Nephron progenitor cell (in vitro differentiated cells): ENCODE data around the gene HES2.
A peak's percentile ranks its signal among the peaks of the same experiment; 100 is the strongest.
"Not testable (repeated sequence)": the region's sequence is repeated elsewhere in the genome, so short reads cannot be mapped to it uniquely, and the experiment has no call there.

ENCODE experiments used
- DNase-seq: peaks from one replicate; pipeline ENCODE4 v3.0.0; 2021
- H3K27ac Mint-ChIP-seq: 2 replicates; pipeline ENCODE4 v1.8.0; 2021; ENCODE audit warnings: mild to moderate bottlenecking, moderate library complexity, mixed read lengths
- H3K27me3 Mint-ChIP-seq: 2 replicates; pipeline ENCODE4 v1.8.0; 2021; ENCODE audit warnings: mild to moderate bottlenecking, low read depth, mixed read lengths; ENCODE audit not compliant: poor library complexity
- H3K36me3 Mint-ChIP-seq: 2 replicates; pipeline ENCODE4 v1.8.0; 2021; ENCODE audit warnings: low read depth, mixed read lengths
- H3K4me1 Mint-ChIP-seq: 2 replicates; pipeline ENCODE4 v1.8.0; 2021; ENCODE audit warnings: mixed read lengths
- H3K4me3 Mint-ChIP-seq: 2 replicates; pipeline ENCODE4 v1.8.0; 2021; ENCODE audit warnings: mild to moderate bottlenecking, moderate library complexity, mixed read lengths
- H3K9me3 Mint-ChIP-seq: 2 replicates; pipeline ENCODE4 v1.8.0; 2021; ENCODE audit warnings: mild to moderate bottlenecking, moderate library complexity, mixed read lengths
- TF ChIP-seq, protein P1 (sequence below): fragments of 200-600 bp; sonication (generic); IDR thresholded peaks from 2 replicates; pipeline ENCODE4 v1.5.0; 2021; ENCODE audit warnings: antibody characterized with exemption

Gene HES2

GRCh38 chr1:6435547-6435946 is 15.8 kb upstream of the HES2 start:
- H3K36me3 Mint-ChIP-seq, result no peaks in the 10 kb centered on the region
- H3K9me3 Mint-ChIP-seq, result no peaks in the 10 kb centered on the region
- H3K4me1 Mint-ChIP-seq, result peaks cover 46% of the 10 kb centered on the region
- DNase-seq, result no peak
- no peak overlapping the region for H3K27ac Mint-ChIP-seq
- TF ChIP-seq, protein P1, sequence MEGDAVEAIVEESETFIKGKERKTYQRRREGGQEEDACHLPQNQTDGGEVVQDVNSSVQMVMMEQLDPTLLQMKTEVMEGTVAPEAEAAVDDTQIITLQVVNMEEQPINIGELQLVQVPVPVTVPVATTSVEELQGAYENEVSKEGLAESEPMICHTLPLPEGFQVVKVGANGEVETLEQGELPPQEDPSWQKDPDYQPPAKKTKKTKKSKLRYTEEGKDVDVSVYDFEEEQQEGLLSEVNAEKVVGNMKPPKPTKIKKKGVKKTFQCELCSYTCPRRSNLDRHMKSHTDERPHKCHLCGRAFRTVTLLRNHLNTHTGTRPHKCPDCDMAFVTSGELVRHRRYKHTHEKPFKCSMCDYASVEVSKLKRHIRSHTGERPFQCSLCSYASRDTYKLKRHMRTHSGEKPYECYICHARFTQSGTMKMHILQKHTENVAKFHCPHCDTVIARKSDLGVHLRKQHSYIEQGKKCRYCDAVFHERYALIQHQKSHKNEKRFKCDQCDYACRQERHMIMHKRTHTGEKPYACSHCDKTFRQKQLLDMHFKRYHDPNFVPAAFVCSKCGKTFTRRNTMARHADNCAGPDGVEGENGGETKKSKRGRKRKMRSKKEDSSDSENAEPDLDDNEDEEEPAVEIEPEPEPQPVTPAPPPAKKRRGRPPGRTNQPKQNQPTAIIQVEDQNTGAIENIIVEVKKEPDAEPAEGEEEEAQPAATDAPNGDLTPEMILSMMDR, result no peak
- H3K4me3 Mint-ChIP-seq, result no peak overlapping the region
- H3K27me3 Mint-ChIP-seq, result peaks cover 49% of the 10 kb centered on the region

DNA sequence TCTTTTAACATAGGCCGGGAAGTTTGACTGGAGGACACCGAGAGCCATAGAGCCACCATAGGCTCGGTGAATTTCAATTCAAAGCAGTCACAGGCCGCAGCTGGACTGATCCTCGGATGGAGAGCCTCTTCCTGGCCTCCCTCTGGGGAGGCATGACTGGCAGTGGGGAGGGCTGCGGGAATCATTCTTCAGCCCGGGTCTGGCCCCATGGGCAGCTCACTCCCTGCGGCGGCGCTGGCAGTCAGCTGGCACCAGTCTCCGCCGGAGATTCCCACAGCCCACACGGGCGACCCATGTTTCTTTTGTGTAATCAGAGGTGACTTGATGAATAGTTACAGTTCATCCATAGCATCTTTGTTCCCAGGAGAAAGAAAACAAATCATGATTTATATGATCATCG is 15.4 kb upstream of the HES2 start:
- no peak for DNase-seq
- peaks cover 50% of the 10 kb centered on the region for H3K4me1 Mint-ChIP-seq
- peaks cover 52% of the 10 kb centered on the region for H3K27me3 Mint-ChIP-seq
- H3K4me3 Mint-ChIP-seq, result no peak overlapping the region
- H3K36me3 Mint-ChIP-seq, result no peaks in the 10 kb centered on the region
- no peak overlapping the region for H3K27ac Mint-ChIP-seq
- TF ChIP-seq, protein P1, result no peak
- H3K9me3 Mint-ChIP-seq, result no peaks in the 10 kb centered on the region

DNA sequence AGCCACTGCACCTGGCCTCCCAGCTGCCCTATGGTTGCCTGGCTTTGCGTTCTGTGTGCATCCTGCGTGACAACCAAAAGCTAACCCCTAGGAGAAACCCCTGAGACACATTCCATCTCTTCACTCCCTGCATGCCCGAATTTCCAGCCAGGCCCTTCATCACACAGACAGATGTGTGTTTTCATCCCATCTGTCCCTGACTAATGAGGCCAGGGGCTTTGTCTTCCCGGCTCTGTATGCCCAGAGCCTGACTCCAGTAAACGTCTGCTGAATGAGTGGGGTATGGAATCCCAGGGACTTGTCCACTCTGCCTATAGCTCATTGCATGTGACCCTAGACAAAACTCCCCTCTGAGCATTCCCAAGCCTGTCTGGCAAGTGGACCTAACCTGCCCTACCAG is 14.5 kb upstream of the HES2 start:
- no peak for DNase-seq
- Mint-ChIP-seq H3K9me3 (no peaks in the 10 kb centered on the region), H3K4me1 (peaks cover 50% of the 10 kb centered on the region), H3K27me3 (peaks cover 54% of the 10 kb centered on the region), H3K4me3 (no peak overlapping the region), H3K36me3 (no peaks in the 10 kb centered on the region), H3K27ac (peak overlapping the region; percentile 18)
- TF ChIP-seq, protein P1, result no peak

- peaks cover 55% of the 10 kb centered on the region for H3K27me3 Mint-ChIP-seq
- DNase-seq, H3K27ac Mint-ChIP-seq, H3K9me3 Mint-ChIP-seq, H3K4me3 Mint-ChIP-seq, H3K36me3 Mint-ChIP-seq: not testable (repeated sequence)
- H3K4me1 Mint-ChIP-seq, result peaks cover 39% of the 10 kb centered on the region
Observed at GRCh38 chr1:6431645-6432579, 12.2 kb upstream of the HES2 start.

GRCh38 chr1:6429660-6430411 is 10.1 kb upstream of the HES2 start:
- DNase-seq, H3K4me3 Mint-ChIP-seq, H3K27ac Mint-ChIP-seq, H3K36me3 Mint-ChIP-seq, H3K9me3 Mint-ChIP-seq: not testable (repeated sequence)
- H3K27me3 Mint-ChIP-seq, result peaks cover 68% of the 10 kb centered on the region
- H3K4me1 Mint-ChIP-seq, result peaks cover 30% of the 10 kb centered on the region

DNA sequence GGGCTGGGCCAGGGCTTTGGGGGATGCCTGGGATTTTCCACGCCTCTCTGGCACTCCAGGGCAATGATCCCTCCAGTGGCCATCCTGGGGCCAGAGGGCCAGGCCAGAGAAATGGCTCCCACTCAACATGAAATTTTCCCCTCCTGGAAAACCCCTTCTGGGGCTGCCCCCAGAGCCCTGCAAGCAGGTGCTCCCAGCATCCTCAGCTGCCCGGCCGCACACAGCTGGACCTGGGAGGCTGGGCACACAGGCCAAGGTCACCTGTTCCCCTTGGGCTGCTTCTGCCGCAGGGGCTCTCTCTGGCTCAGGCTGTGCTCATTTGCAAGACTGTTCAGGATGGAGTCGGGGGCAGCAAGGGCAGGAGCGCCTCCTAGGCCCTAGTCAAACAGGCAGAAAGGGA is 8.7 kb upstream of the HES2 start:
- not testable (repeated sequence) for H3K9me3 Mint-ChIP-seq, H3K27ac Mint-ChIP-seq, H3K4me3 Mint-ChIP-seq, DNase-seq, H3K36me3 Mint-ChIP-seq
- H3K4me1 Mint-ChIP-seq, result peaks cover 20% of the 10 kb centered on the region
- peaks cover 67% of the 10 kb centered on the region for H3K27me3 Mint-ChIP-seq
